GM12878 (cell line): Measurements from ENCODE around the gene DNAH17. TPM values are rescaled to one million over a fixed set of nuclear protein-coding genes. Genes with fewer than 3 reads are reported as not detected.

Experiments
- ATAC-seq: fragments of 200-7000 bp; cut with Tn5 transposase; 3 replicates; pipeline ENCODE4 v1.9.1; 2020; ENCODE audit warnings: mild to moderate bottlenecking, moderate library complexity
- BruUV-seq: library from RNA; stranded (reverse); fragments of 400-500 nt; replicated peaks from 2 replicates; lab custom pipeline; 2021; lab: Mats Ljungman, UMichigan
- CTCF ChIA-PET: fragments of 300-600 bp; sonication (Branson Sonifier 250); formaldehyde crosslinking; extraction: SDS; loops from one replicate; lab custom pipeline; 2021; ENCODE audit warnings: inconsistent platforms; lab: Yijun Ruan, JAX
- POLR2A ChIA-PET: fragments of 350-600 bp; formaldehyde crosslinking; extraction: SDS; loops from one replicate; lab custom pipeline; 2021; ENCODE audit warnings: inconsistent platforms; lab: Charles Lee
- RAD21 ChIA-PET: fragments of 300-600 bp; sonication (Branson Sonifier 250); formaldehyde crosslinking; loops from one replicate; lab custom pipeline; 2023; ENCODE audit warnings: antibody characterized with exemption; ENCODE audit not compliant: unreplicated experiment; lab: Charles Lee
- SMC1A ChIA-PET: fragments of 300-600 bp; sonication (Branson Sonifier 250); formaldehyde crosslinking; loops from one replicate; lab custom pipeline; 2023; ENCODE audit not compliant: unreplicated experiment, uncharacterized antibody; lab: Charles Lee
- DNase-seq: peaks from one replicate; pipeline ENCODE4 v3.0.0-alpha.2; 2011; ENCODE audit warnings: low read depth, low spot score
- FAIRE-seq: peaks from 3 replicates; lab custom pipeline; 2011; peaks lifted over from hg19 to GRCh38; lab: Jason Lieb, UNC
- H2AFZ ChIP-seq: 2 replicates; pipeline ENCODE4 v1.6.0; 2011; ENCODE audit warnings: low read depth, low read length, control low read depth; ENCODE audit not compliant: control insufficient read depth
- H3K27ac ChIP-seq: 2 replicates; pipeline ENCODE4 v1.5.1; 2011; ENCODE audit warnings: control low read depth; ENCODE audit not compliant: control insufficient read depth, insufficient read depth
- H3K27me3 ChIP-seq, 2 experiments: replicated peaks in 1 of 2; 2 replicates each; pipeline versions ENCODE4 v1.6.0 to v1.6.1; 2011; ENCODE audit warnings: low read length in 1 of 2; ENCODE audit not compliant: control insufficient read depth in 2 of 2, insufficient read depth in 2 of 2
- H3K36me3 ChIP-seq, 2 experiments: 2 replicates each; pipeline ENCODE4 v1.5.1; 2011; ENCODE audit warnings: low read length in 1 of 2; ENCODE audit not compliant: control insufficient read depth in 2 of 2, insufficient read depth in 2 of 2
- H3K4me1 ChIP-seq: 2 replicates; pipeline ENCODE4 v1.6.1; 2011; ENCODE audit warnings: mild to moderate bottlenecking, low read length, moderate library complexity, mixed read lengths; ENCODE audit not compliant: control insufficient read depth, insufficient read depth
- H3K4me2 ChIP-seq: 2 replicates; pipeline ENCODE4 v1.6.0; 2011; ENCODE audit warnings: control low read depth; ENCODE audit not compliant: control insufficient read depth, insufficient read depth
- H3K4me3 ChIP-seq: fragments of 200-600 bp; sonication (generic); 2 replicates; pipeline ENCODE4 v1.5.1; 2016
- H3K79me2 ChIP-seq: 2 replicates; pipeline ENCODE4 v1.6.0; 2011; ENCODE audit warnings: low read length; ENCODE audit not compliant: control insufficient read depth, insufficient read depth
- H3K9ac ChIP-seq: 2 replicates; pipeline ENCODE4 v1.8.0; 2011; ENCODE audit warnings: low read length, control low read depth, mixed read lengths; ENCODE audit not compliant: control insufficient read depth, insufficient read depth
- H3K9me3 ChIP-seq: replicated peaks from 3 replicates; pipeline ENCODE4 v1.5.1; 2011; ENCODE audit warnings: mild to moderate bottlenecking, low read length; ENCODE audit not compliant: control insufficient read depth, insufficient read depth
- H4K20me1 ChIP-seq: 2 replicates; pipeline ENCODE4 v1.6.0; 2011; ENCODE audit not compliant: control insufficient read depth, insufficient read depth
- BCL11A ChIP-seq: IDR thresholded peaks from 2 replicates; pipeline ENCODE4 v1.6.1; 2011; ENCODE audit warnings: low read depth, low read length
- FOS ChIP-seq: IDR thresholded peaks from 3 replicates; pipeline ENCODE4 v1.6.1; 2011; ENCODE audit warnings: borderline replicate concordance; ENCODE audit not compliant: insufficient read length; ENCODE audit errors: extremely low read depth
- MTA2 ChIP-seq: fragments of 450-650 bp; IDR thresholded peaks from 2 replicates; pipeline ENCODE4 v1.6.1; 2016; ENCODE audit warnings: low read depth, mild to moderate bottlenecking, moderate library complexity
- NKRF ChIP-seq: fragments of 450-650 bp; conservative IDR thresholded peaks from 2 replicates; pipeline ENCODE4 v1.6.1; 2017; ENCODE audit warnings: mild to moderate bottlenecking, moderate library complexity
- NR2C2 ChIP-seq: IDR thresholded peaks from 2 replicates; pipeline ENCODE4 v1.6.1; 2011; ENCODE audit warnings: borderline replicate concordance, low read depth; ENCODE audit not compliant: control insufficient read depth, insufficient read length
- PML ChIP-seq: IDR thresholded peaks from 2 replicates; pipeline ENCODE4 v1.6.1; 2012; ENCODE audit warnings: low read length, inconsistent platforms
- RELA ChIP-seq: fragments of 450-650 bp; IDR thresholded peaks from 2 replicates; pipeline ENCODE4 v1.8.0; 2014; ENCODE audit warnings: borderline replicate concordance; ENCODE audit not compliant: partially characterized antibody
- USF2 ChIP-seq: IDR thresholded peaks from 2 replicates; pipeline ENCODE4 v1.6.1; 2011; ENCODE audit warnings: low read depth, low read length, improper control_type of control experiment, borderline replicate concordance
- ZSCAN29 ChIP-seq: fragments of 450-650 bp; IDR thresholded peaks from 2 replicates; pipeline ENCODE4 v1.6.1; 2017; ENCODE audit warnings: mild to moderate bottlenecking, moderate library complexity
- WGBS: methylation state at CpG from one replicate; pipeline ENCODE4 v1.1.6; 2016; ENCODE audit warnings: low lambda C conversion rate; ENCODE audit not compliant: insufficient replicate concordance, insufficient coverage; ENCODE audit errors: missing lambda C conversion rate; 5-methylcytosine and 5-hydroxymethylcytosine counted together
- in situ Hi-C: fragments of 300-500 bp; cut with MboI; formaldehyde crosslinking; loops from 9 replicates; pipeline ENCODE4 v1.14.3; 2018; ENCODE audit warnings: mixed read lengths
- intact Hi-C: fragments of 100-400 bp; cut with micrococcal nuclease; formaldehyde crosslinking; loops from one replicate; pipeline ENCODE4 v1.14.2; 2022; ENCODE audit not compliant: unreplicated experiment
- polyA plus RNA-seq, 11 experiments: library from polyadenylated mRNA; depleted of rRNA in 4 of 11; unstranded in 6 of 11; stranded (reverse) in 5 of 11; fragments of >200 nt; fragmentation: Nextera tagmentation in 4 of 11; fragmentation: Illumina TruSeq in 1 of 11; extraction: Ambion mirVana in 4 of 11; extraction: Trizol in 1 of 11; gene quantifications; 1 replicate in 1 of 11; 2 replicates in 10 of 11; pipeline versions ENCODE4 v1.2.1 to v1.2.3, GENCODE V29; 2011 to 2016; ENCODE audit warnings: inconsistent platforms in 2 of 11, missing spikeins in 2 of 11, low read depth in 1 of 11
- total RNA-seq, 4 experiments: library from RNA; depleted of rRNA in 3 of 4; stranded (reverse); fragments of >200 nt in 3 of 4; fragmentation: Illumina TruSeq in 1 of 4; extraction: Trizol in 1 of 4; gene quantifications; 2 replicates each; pipeline versions ENCODE4 v1.2.1 to v1.2.3, GENCODE V29; 2013 to 2021
- TF ChIP-seq, protein P1 (sequence below): fragments of 450-650 bp; IDR thresholded peaks from 2 replicates; pipeline ENCODE4 v1.6.1; 2016; ENCODE audit warnings: mild to moderate bottlenecking, moderate library complexity, borderline replicate concordance
- TF ChIP-seq, protein P2 (sequence below): fragments of 450-650 bp; formaldehyde crosslinking; IDR thresholded peaks from 2 replicates; pipeline ENCODE4 v1.4.0; 2020; ENCODE audit warnings: mild to moderate bottlenecking, moderate library complexity

DNAH17 gene
- total and polyA plus RNA-seq, 10 of the 15 experiments (the other 5 are each of a cell fraction or from before 2014, with no cell fraction given), result 0.16 to 2.9 (median 0.56) TPM

DNA sequence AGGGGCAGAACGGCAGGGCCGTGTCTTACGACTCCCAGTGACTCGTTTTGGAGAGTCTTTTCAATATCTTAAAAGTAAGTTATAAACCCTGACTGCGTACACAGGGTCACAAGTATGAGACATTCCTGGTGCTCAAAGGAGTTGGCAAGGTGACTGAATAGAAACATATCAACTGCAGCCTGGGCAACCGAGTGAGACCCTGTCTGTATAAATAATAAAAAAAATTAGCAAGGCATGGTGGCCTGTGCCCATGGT, 115.5 kb downstream of the DNAH17 start (continued):
- TF ChIP-seq, protein P1, sequence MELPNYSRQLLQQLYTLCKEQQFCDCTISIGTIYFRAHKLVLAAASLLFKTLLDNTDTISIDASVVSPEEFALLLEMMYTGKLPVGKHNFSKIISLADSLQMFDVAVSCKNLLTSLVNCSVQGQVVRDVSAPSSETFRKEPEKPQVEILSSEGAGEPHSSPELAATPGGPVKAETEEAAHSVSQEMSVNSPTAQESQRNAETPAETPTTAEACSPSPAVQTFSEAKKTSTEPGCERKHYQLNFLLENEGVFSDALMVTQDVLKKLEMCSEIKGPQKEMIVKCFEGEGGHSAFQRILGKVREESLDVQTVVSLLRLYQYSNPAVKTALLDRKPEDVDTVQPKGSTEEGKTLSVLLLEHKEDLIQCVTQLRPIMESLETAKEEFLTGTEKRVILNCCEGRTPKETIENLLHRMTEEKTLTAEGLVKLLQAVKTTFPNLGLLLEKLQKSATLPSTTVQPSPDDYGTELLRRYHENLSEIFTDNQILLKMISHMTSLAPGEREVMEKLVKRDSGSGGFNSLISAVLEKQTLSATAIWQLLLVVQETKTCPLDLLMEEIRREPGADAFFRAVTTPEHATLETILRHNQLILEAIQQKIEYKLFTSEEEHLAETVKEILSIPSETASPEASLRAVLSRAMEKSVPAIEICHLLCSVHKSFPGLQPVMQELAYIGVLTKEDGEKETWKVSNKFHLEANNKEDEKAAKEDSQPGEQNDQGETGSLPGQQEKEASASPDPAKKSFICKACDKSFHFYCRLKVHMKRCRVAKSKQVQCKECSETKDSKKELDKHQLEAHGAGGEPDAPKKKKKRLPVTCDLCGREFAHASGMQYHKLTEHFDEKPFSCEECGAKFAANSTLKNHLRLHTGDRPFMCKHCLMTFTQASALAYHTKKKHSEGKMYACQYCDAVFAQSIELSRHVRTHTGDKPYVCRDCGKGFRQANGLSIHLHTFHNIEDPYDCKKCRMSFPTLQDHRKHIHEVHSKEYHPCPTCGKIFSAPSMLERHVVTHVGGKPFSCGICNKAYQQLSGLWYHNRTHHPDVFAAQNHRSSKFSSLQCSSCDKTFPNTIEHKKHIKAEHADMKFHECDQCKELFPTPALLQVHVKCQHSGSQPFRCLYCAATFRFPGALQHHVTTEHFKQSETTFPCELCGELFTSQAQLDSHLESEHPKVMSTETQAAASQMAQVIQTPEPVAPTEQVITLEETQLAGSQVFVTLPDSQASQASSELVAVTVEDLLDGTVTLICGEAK, result no peak
- TF ChIP-seq NKRF (no peak), NR2C2 (no peak)

- no peaks in the 10 kb centered on the region for H4K20me1 ChIP-seq
- DNase-seq (no peak), FAIRE-seq (no peak), ATAC-seq (no peak)
- H2AFZ ChIP-seq, result no peak overlapping the region
- in situ Hi-C loops (no loop called here), intact Hi-C loops (no loop called here)
- no peaks in the 10 kb centered on the region for H3K36me3 ChIP-seq
- no peak overlapping the region for H3K27ac ChIP-seq
- H3K79me2 ChIP-seq, result no peaks in the 10 kb centered on the region
- H3K9ac ChIP-seq, result no peak overlapping the region
- POLR2A ChIA-PET, result no interaction called here
- WGBS, result 31% methylated on average over 34 of the region's 34 CpGs
- H3K9me3 ChIP-seq, result no peaks in the 10 kb centered on the region
- SMC1A ChIA-PET, result no interaction called here
- no peaks in the 10 kb centered on the region for H3K27me3 ChIP-seq
- RAD21 ChIA-PET, result no interaction called here
- no TSS peak for BruUV-seq
- CTCF ChIA-PET, result no interaction called here
- H3K4me1 ChIP-seq, result no peaks in the 10 kb centered on the region
- H3K4me3 ChIP-seq, result no peak overlapping the region
- H3K4me2 ChIP-seq, result no peak overlapping the region
- TF ChIP-seq NR2C2 (no peak), FOS (no peak), MTA2 (no peak), BCL11A (no peak), RELA (no peak), ZSCAN29 (no peak), PML (no peak), USF2 (no peak)
- TF ChIP-seq, protein P2, sequence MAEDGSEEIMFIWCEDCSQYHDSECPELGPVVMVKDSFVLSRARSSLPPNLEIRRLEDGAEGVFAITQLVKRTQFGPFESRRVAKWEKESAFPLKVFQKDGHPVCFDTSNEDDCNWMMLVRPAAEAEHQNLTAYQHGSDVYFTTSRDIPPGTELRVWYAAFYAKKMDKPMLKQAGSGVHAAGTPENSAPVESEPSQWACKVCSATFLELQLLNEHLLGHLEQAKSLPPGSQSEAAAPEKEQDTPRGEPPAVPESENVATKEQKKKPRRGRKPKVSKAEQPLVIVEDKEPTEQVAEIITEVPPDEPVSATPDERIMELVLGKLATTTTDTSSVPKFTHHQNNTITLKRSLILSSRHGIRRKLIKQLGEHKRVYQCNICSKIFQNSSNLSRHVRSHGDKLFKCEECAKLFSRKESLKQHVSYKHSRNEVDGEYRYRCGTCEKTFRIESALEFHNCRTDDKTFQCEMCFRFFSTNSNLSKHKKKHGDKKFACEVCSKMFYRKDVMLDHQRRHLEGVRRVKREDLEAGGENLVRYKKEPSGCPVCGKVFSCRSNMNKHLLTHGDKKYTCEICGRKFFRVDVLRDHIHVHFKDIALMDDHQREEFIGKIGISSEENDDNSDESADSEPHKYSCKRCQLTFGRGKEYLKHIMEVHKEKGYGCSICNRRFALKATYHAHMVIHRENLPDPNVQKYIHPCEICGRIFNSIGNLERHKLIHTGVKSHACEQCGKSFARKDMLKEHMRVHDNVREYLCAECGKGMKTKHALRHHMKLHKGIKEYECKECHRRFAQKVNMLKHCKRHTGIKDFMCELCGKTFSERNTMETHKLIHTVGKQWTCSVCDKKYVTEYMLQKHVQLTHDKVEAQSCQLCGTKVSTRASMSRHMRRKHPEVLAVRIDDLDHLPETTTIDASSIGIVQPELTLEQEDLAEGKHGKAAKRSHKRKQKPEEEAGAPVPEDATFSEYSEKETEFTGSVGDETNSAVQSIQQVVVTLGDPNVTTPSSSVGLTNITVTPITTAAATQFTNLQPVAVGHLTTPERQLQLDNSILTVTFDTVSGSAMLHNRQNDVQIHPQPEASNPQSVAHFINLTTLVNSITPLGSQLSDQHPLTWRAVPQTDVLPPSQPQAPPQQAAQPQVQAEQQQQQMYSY (CRISPR knock-in tag), result no peak
These were observed 116.0 kb downstream of the DNAH17 start for GRCh38 chr17:78460951-78461798.
